ENCODE results near the gene CHML. TPM values are rescaled to one million over a fixed set of nuclear protein-coding genes. Genes with fewer than 3 reads are reported as not detected.
"Not testable (repeated sequence)": the region's sequence is repeated elsewhere in the genome, so short reads cannot be mapped to it uniquely, and the experiment has no call there.

Gene CHML
- total RNA-seq, 1 donor from 2014 or later: 15.2 TPM

DNA sequence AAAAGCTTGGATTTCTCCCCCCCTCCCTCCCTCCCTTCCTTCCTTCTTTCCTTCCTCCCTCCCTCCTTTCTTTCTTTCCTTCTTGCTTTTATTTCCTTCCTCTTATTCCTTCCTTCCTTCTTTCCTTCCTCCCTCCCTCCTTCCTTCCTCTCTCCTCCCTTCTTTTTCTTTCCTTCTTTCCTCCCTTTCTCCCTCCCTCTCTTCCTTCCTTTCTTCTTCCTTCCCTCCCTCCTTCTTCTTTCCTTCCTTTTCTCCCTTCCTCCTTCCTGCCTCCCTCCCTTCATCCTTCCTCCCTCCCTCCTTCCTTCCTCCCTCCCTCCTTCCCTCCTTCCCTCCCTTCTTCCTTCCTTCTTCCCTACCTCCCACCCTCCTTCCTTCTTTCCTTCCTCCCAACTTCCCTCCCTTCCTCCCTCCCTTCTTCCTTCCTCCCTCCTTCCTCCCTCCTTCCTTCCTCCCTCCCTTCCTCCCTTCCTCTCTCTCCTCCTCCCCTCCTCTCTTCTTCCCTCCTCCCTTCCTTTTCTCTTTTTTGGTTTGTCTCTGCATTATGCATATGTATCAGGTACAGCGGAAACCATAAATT is 34.7 kb upstream of the CHML start:
- H3K4me1 Mint-ChIP-seq (ENCODE audit: unreplicated experiment): no peaks in the 10 kb centered on the region
- no peak for DNase-seq (ENCODE audit: low spot score)
- H3K36me3 Mint-ChIP-seq (ENCODE audit: low read depth, unreplicated experiment): no peaks in the 10 kb centered on the region
- no peaks in the 10 kb centered on the region for H3K27me3 Mint-ChIP-seq (ENCODE audit: unreplicated experiment)
- TF ChIP-seq, protein P1, sequence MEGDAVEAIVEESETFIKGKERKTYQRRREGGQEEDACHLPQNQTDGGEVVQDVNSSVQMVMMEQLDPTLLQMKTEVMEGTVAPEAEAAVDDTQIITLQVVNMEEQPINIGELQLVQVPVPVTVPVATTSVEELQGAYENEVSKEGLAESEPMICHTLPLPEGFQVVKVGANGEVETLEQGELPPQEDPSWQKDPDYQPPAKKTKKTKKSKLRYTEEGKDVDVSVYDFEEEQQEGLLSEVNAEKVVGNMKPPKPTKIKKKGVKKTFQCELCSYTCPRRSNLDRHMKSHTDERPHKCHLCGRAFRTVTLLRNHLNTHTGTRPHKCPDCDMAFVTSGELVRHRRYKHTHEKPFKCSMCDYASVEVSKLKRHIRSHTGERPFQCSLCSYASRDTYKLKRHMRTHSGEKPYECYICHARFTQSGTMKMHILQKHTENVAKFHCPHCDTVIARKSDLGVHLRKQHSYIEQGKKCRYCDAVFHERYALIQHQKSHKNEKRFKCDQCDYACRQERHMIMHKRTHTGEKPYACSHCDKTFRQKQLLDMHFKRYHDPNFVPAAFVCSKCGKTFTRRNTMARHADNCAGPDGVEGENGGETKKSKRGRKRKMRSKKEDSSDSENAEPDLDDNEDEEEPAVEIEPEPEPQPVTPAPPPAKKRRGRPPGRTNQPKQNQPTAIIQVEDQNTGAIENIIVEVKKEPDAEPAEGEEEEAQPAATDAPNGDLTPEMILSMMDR (IDR thresholded peaks at IDR 0.05; ENCODE audit: unreplicated experiment): no peak
- H3K4me3 Mint-ChIP-seq (ENCODE audit: unreplicated experiment): no peak overlapping the region
- no peak overlapping the region for H3K27ac Mint-ChIP-seq (ENCODE audit: unreplicated experiment)
- no peaks in the 10 kb centered on the region for H3K9me3 Mint-ChIP-seq (ENCODE audit: unreplicated experiment)

DNA sequence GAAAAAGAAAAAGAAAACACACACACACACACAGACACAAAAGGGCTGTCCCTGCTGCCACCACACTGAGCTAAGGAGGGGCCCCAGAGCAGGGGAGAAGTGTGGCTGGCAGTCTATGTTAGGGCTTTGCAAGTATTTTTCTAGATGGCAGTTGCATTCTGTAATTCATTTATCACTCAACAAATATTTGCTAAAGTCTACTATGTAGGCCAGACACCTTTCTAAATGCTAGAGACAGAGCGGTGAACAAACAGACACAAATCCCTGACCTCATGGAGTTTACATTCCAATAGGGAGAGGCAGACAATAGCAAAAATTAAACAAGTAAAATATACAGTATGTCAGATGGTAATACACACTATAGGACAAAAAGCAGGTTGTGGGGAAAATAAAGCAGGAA is 32.1 kb upstream of the CHML start:
- H3K4me1 Mint-ChIP-seq (ENCODE audit: unreplicated experiment): no peaks in the 10 kb centered on the region
- no peak overlapping the region for H3K27ac Mint-ChIP-seq (ENCODE audit: unreplicated experiment)
- H3K9me3 Mint-ChIP-seq (ENCODE audit: unreplicated experiment): no peaks in the 10 kb centered on the region
- no peak overlapping the region for H3K4me3 Mint-ChIP-seq (ENCODE audit: unreplicated experiment)
- no peaks in the 10 kb centered on the region for H3K36me3 Mint-ChIP-seq (ENCODE audit: low read depth, unreplicated experiment)
- no peaks in the 10 kb centered on the region for H3K27me3 Mint-ChIP-seq (ENCODE audit: unreplicated experiment)
- TF ChIP-seq, protein P1 (IDR thresholded peaks at IDR 0.05; ENCODE audit: unreplicated experiment): no peak
- DNase-seq (ENCODE audit: low spot score): no peak

DNA sequence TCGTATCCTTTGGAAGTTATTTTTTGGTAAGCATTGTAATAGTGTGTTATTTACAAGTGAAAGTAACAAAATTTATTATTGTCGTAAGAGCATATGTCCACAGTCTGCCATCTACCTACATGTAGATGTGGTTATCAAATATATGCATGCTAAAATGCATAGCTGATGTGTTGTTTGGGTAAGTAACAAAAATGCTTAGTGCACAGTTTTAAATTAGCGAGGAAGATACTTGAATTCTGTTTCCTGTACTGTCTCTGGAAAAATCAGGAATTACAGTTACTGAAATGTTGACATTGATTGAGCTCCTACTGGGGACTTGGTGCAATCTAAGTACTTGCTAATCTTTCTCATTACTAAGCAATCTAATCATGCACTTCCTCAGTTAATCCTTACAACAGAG is 26.2 kb upstream of the CHML start:
- Mint-ChIP-seq H3K27me3 (ENCODE audit: unreplicated experiment) (no peaks in the 10 kb centered on the region), H3K9me3 (ENCODE audit: unreplicated experiment) (no peaks in the 10 kb centered on the region), H3K4me3 (ENCODE audit: unreplicated experiment) (no peak overlapping the region), H3K27ac (ENCODE audit: unreplicated experiment) (no peak overlapping the region), H3K36me3 (ENCODE audit: low read depth, unreplicated experiment) (no peaks in the 10 kb centered on the region), H3K4me1 (ENCODE audit: unreplicated experiment) (no peaks in the 10 kb centered on the region)
- DNase-seq (ENCODE audit: low spot score): no peak
- TF ChIP-seq, protein P1 (IDR thresholded peaks at IDR 0.05; ENCODE audit: unreplicated experiment): no peak

DNA sequence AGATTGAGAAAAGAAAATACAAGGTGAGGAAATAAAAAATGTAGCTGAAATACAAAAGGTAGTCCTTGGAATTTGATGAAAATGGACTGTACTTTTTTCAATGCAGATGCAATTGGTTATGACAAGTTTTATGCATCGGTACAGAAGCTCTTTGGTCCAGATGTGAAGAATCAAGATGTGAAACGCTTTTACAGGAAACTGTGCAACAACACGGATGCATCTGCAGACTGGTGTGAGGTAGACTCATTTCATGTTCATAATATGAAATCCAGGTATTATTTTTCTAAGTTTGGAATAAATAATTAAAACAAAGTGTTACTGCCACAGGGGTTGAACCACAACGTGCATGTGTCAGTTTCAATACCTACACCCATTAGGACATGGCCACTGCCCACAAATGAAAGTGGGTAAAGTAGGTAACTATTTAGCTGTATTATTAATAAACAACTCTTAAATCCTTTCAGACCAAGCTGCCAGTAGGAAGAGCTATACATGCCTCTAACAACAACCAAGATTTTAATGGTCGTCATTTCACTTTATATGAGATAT is 20.3 kb upstream of the CHML start:
- Mint-ChIP-seq H3K27ac (ENCODE audit: unreplicated experiment) (no peak overlapping the region), H3K4me1 (ENCODE audit: unreplicated experiment) (no peaks in the 10 kb centered on the region), H3K9me3 (ENCODE audit: unreplicated experiment) (no peaks in the 10 kb centered on the region), H3K27me3 (ENCODE audit: unreplicated experiment) (no peaks in the 10 kb centered on the region), H3K36me3 (ENCODE audit: low read depth, unreplicated experiment) (no peaks in the 10 kb centered on the region), H3K4me3 (ENCODE audit: unreplicated experiment) (no peak overlapping the region)
- TF ChIP-seq, protein P1 (IDR thresholded peaks at IDR 0.05; ENCODE audit: unreplicated experiment): no peak
- no peak for DNase-seq (ENCODE audit: low spot score)

DNA sequence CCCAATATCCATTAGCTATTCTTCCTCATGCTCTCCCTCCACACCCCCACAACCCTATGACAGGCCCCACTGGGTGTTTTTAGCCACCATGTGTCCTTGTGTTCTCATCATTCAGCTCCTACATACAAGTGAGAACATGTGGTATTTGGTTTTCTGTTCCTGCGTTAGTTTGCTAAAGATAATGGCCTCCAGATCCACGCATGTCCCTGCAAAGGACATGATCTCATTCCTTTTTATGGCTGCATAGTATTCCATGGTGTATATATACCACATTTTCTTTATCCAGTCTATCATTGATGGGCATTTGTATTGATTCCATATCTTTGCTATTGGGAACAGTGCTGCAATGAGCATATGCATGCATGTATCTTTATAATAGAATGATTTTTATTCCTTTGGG is 18.8 kb upstream of the CHML start:
- not testable (repeated sequence) for H3K27me3 Mint-ChIP-seq (ENCODE audit: unreplicated experiment); H3K4me3 Mint-ChIP-seq (ENCODE audit: unreplicated experiment); H3K9me3 Mint-ChIP-seq (ENCODE audit: unreplicated experiment); H3K4me1 Mint-ChIP-seq (ENCODE audit: unreplicated experiment); H3K27ac Mint-ChIP-seq (ENCODE audit: unreplicated experiment); DNase-seq (ENCODE audit: low spot score); H3K36me3 Mint-ChIP-seq (ENCODE audit: low read depth, unreplicated experiment)

Measured in endothelial cell (in vitro differentiated cells).